NCI-H748 (cell line): Measurements from ENCODE around the gene MYH11.
"Not testable (repeated sequence)": the region's sequence is repeated elsewhere in the genome, so short reads cannot be mapped to it uniquely, and the experiment has no call there.

Source experiments
- DNase-seq: peaks from one replicate; lab custom pipeline; 2025; ENCODE audit not compliant: unreplicated experiment; lab: John Stamatoyannopoulos, UW

MYH11 gene

GRCh38 chr16:15846510-15846909 is 10.3 kb downstream of the MYH11 start:
- DNase-seq: no peak

- no peak for DNase-seq
These were observed 13.1 kb downstream of the MYH11 start for GRCh38 chr16:15843635-15844279.

- DNase-seq: not testable (repeated sequence)
These were observed 17.6 kb downstream of the MYH11 start for GRCh38 chr16:15839204-15839603.

- no peak for DNase-seq
These were observed 19.1 kb downstream of the MYH11 start for GRCh38 chr16:15837761-15838160.

GRCh38 chr16:15836965-15837611 is 19.7 kb downstream of the MYH11 start:
- no peak for DNase-seq

- DNase-seq: no peak
These were observed 20.8 kb downstream of the MYH11 start for GRCh38 chr16:15836074-15836473.

- no peak for DNase-seq
These were observed 21.5 kb downstream of the MYH11 start for GRCh38 chr16:15835136-15835878.

GRCh38 chr16:15834502-15834901 is 22.3 kb downstream of the MYH11 start:
- no peak for DNase-seq

- no peak for DNase-seq
These were observed 23.3 kb downstream of the MYH11 start for GRCh38 chr16:15833541-15833940.

- no peak for DNase-seq
These were observed 24.6 kb downstream of the MYH11 start for GRCh38 chr16:15832241-15832640.

- no peak for DNase-seq
These were observed 25.9 kb downstream of the MYH11 start for GRCh38 chr16:15830832-15831451.

GRCh38 chr16:15829460-15829859 is 27.4 kb downstream of the MYH11 start:
- DNase-seq: no peak

GRCh38 chr16:15827709-15828343 is 29.0 kb downstream of the MYH11 start:
- no peak for DNase-seq

GRCh38 chr16:15827299-15827698 is 29.5 kb downstream of the MYH11 start:
- no peak for DNase-seq

GRCh38 chr16:15825750-15826305 is 31.0 kb downstream of the MYH11 start:
- DNase-seq: no peak

GRCh38 chr16:15822957-15823356 is 33.9 kb downstream of the MYH11 start:
- DNase-seq: no peak

GRCh38 chr16:15820837-15821236 is 36.0 kb downstream of the MYH11 start:
- DNase-seq: no peak

GRCh38 chr16:15819046-15819445 is 37.8 kb downstream of the MYH11 start:
- no peak for DNase-seq

GRCh38 chr16:15817446-15817845 is 39.4 kb downstream of the MYH11 start:
- no peak for DNase-seq

GRCh38 chr16:15816228-15816627 is 40.6 kb downstream of the MYH11 start:
- no peak for DNase-seq

GRCh38 chr16:15812401-15812750 is 44.5 kb downstream of the MYH11 start:
- DNase-seq: not testable (repeated sequence)
